ENCODE results near the gene DNAH12. TPM values are rescaled to one million over a fixed set of nuclear protein-coding genes. Genes with fewer than 3 reads are reported as not detected.
"Not testable (repeated sequence)": the region's sequence is repeated elsewhere in the genome, so short reads cannot be mapped to it uniquely, and the experiment has no call there.

The DNAH12 gene
- total RNA-seq, 1 donor from 2014 or later, result under 0.01 TPM

DNA sequence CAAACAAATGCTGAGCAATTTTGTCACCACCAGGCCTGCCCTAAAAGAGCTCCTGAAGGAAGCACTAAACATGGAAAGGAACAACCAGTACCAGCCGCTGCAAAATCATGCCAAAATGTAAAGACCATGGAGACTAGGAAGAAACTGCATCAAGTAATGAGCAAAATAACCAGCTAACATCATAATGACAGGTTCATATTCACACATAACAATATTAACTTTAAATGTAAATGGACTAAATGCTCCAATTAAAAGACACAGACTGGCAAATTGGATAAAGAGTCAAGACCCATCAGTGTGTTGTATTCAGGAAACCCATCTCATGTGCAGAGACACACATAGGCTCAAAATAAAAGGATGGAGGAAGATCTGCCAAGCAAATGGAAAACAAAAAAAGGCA lies 217.6 kb downstream of the DNAH12 start:
- DNase-seq (ENCODE audit: low read depth in 2 of 2), result not testable (repeated sequence)

DNA sequence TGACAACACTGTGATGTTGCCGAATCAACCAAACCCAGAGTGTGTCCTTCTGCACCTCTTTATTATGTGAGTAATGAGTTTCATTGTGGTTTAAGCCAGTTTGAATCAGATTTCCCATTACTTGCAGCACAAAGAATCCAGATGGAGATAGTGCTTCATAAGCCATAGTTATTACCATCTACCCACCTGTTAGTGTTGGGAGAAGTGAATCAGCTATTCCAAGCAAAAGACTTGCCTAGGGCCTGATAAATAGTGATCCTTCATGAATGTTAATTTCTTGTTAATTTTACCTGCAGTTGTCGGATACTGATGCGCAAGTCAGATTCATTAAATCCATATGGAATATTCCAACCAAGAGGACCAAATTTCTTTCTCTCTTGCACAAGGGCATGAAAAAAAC lies 229.9 kb downstream of the DNAH12 start:
- DNase-seq (ENCODE audit: low read depth in 2 of 2), result no peak

DNA sequence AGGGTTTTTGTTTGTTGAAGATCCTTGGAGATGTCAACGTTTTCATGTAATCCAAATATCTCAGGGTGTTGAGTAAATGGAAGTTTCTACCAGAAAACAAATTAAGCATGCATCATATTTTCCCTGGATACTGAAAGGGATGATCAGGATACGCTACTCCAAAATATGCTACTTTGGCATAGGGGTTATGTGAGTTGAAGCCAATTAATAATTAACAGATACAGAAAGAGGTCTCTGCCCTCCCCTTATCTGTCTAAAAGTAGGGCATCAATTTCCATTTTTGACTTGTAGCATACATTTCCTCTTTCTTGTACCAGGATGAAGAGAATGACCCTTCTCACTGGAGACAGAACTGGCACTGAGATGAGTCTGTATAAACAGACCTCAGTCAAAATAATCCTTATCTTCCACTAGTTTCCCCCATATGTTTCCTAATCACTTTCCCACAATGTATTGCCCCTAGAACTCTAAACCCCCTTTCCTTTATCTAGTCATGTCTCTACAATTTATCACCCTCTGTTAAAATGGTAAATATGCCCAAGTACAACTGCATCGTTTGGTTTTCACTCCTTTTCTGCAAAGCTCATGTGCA lies 234.3 kb downstream of the DNAH12 start:
- DNase-seq (ENCODE audit: low read depth in 2 of 2), result peak in 1 of 2 donors; percentile 82

DNA sequence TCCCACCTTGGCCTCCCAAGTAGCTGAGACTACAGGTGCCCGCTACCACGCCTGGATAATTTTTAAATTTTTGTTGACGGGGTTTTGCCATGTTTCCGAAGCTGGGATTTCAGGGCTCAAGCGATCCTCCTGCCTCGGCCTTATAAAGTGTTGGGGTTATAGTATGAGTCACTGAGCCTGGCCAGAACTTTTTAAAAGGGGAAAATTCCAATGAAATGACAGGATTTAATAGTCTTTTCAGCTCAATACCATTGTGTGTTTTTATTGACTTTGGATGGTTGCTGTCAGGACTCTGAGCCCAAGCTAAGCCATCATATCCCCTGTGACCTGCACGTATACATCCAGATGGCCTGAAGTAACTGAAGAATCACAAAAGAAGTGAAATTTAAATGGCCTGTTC lies 240.6 kb downstream of the DNAH12 start:
- peak in 1 of 2 donors; percentile 36 for DNase-seq (ENCODE audit: low read depth in 2 of 2)

DNA sequence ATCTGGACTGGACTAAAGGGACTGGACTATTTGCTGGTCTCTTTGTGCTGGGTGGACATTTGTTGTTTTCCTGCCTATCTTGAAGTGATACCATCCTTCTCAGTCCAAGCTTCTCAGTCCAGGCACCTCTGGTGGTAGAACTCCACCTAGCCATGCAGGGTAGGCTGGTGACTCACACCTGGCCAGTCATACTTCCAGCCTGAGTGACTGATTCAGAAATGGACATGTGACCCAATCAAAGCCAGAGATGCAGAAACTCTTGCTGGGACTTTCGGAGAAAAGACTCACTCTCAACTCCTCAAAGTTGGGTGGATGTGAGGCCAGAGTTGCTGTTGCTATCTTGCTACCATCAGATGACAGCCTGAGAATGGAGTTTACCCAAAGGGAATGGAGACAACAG lies 246.1 kb downstream of the DNAH12 start:
- DNase-seq (ENCODE audit: low read depth in 2 of 2), result peak in 1 of 2 donors; percentile 13

DNA sequence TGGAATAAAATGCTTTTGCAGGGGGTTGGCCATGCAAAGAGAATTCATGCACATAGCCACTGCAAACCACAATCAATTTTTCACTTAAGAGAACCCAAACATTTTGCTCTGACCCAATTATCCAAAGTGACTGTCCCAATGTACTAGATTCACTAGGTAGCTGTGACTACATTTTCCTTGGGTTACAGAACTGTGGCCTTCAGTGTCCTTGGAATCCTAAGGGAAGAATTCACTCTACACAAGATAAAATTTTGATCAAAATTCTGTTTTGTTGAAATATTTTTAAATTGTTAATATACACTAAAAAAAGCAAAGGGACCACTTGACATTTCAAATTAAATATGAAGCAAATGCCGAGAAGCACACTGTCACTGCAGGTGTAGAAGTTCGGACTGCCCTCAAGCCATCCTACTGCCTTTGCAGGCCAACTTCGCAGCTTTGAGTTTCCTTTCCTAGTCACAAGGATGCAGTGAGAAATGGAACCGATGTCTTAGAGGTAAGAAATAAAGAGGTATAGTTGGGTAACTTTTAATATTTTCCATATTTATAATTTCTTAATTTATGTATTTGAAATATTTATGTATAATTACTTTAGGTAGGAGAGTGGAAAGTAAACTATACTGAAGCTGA lies 251.1 kb downstream of the DNAH12 start:
- DNase-seq (ENCODE audit: low read depth in 2 of 2), result no peak

DNA sequence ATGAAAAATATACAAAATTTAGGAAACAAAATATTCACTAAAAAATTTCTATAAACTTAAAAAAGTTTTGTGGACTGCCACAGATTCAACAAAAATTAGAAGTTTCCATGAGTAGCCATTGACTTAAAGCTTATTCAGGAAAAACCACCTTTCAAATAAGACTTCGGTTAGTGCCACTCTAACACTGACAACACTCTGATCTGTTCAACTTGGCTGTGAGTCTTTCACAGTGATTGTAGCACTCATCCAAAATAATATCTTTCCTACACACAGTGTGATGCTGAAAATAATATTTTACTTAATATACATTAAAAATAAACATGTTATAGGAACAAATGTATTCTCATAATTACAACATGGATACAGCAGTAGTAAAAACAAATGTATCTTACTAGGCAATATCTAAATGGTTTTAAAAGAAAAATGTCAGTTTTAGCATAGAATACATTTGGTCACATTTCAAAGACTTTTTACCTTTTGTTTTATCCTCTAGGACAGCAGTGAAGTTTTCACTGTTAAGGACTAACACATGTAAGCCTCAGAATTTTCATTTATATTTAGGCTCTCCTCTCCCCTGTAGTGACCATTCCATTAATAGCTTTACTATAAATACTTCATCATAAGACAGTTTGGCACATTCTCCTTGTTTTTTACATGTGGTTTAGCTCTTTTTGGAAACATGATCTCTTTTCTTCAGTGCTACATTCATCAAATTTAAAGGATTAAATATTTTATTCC lies 251.8 kb downstream of the DNAH12 start, which contains the start of gene ASB14:
ASB14 (minus strand) TSS at position 527 of the 738 bp plus-strand sequence. CDS start 652 bp downstream, outside the sequence.
- no peak for DNase-seq (ENCODE audit: low read depth in 2 of 2)

DNA sequence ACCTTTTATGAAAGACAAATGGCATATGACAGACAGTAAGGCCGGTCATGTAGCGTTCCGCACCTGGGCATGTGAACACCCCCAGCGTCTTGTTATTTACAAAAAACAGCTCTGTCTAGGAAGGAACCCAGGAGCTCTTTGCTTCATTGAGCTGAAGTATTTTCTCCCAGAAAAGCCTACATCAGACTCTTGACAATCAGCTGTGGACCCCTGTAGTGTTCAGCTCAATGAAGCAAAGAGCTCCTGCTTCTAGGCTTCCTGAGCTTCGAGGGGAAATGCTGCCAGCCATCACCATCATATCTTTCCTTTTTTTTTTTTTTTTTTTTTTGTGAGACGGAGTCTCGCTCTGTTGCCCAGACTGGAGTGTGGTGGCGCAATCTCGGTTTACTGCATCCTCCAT lies 255.7 kb downstream of the DNAH12 start:
- no peak for DNase-seq (ENCODE audit: low read depth in 2 of 2)

DNA sequence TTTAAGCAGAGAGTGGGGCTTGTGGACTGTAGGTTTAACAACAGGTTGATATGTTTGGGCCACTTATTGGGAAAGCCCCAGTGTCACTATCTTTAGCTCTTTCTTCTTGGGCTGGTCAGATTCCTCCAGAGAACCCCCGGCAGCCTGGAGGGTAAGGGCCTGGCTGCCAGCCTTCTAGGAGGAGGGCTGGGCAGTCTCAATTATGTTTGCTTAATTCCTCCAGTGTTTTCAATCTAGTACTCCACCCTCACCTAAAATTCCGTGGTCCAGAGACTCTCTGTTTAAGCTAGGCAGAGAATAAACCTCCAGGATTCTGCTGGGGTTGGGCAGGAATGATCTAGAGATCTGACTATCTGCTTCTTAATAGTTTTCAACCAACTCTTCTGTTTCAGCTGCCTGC lies 256.9 kb downstream of the DNAH12 start:
- no peak for DNase-seq (ENCODE audit: low read depth in 2 of 2)

DNA sequence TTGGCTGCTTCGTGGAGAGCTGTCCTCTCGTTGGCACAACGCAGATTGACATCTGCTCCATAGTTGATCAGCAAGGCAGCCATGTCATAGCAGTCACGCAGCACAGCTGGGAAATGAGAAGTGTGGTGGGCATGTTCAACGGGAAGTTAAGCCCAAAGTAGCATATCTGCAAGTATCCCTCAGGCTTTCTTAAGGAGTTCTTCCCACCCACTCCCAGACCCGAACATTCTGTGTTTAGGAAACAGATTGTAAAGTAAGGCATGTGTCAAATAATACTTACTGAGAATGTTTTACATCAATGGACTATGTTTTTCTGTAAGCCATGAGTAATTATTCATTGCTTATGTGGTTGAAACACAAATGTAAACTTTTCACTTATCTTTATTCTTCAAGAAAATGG lies 260.8 kb downstream of the DNAH12 start:
- DNase-seq (ENCODE audit: low read depth in 2 of 2), result no peak

DNA sequence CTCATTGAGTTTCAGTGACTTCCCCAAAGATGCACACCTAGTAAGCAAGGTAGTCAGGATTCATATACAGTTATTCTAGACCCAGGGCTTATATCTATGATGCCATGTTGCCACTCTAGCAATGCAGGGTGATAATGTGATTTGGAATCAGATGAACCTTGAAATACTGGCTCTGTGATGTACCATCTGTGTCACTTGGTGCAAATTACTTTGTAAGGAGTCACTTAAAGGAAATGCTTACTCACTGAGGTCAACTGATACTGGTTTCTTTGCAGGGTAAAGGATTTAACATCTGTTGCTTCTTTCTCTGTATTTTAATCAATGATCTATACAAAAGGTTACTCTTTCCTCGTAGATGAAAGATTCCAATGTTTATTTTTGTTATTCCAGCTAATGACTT lies 262.4 kb downstream of the DNAH12 start:
- peak in 1 of 2 donors; percentile 27 for DNase-seq (ENCODE audit: low read depth in 2 of 2)

DNA sequence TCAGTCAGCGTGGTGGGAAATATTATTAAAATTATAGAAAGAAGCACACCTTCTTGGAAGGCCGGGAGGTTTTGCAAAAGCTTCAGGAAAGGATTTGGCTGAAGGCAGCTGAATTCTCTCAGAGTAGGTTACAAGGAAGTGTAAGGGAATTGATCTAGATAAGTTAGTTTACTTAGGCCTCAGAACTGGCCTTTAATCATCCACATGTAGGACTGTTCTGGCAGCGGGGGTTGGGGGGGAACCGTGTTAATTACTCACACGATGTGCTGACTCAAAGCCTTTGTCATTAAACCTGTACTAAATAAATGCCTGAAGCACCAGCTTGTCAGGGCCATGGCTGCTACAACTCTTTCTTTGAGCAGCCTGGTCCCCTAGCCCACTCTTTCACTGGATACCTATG lies 264.5 kb downstream of the DNAH12 start:
- no peak for DNase-seq (ENCODE audit: low read depth in 2 of 2)

DNA sequence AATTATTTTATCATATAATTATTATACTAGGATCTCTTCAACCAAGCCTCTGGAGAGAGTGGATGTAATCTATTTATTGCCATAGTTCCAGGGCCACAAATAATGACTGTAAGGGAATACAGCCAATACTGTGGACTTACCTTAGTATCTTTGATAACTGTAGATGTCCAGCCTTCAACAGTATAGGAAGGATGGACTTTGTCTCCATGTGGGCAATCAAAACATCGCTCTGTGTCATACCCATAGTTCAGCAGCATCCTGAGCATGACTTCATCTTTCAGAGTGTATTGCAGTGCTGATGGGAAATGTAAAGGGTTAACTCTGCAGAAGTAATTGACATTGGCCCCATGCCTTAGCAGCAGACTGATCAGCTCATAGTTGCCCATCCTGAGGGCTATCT lies 265.9 kb downstream of the DNAH12 start:
- peak; percentile 3 to 21 for DNase-seq (ENCODE audit: low read depth in 2 of 2)

DNA sequence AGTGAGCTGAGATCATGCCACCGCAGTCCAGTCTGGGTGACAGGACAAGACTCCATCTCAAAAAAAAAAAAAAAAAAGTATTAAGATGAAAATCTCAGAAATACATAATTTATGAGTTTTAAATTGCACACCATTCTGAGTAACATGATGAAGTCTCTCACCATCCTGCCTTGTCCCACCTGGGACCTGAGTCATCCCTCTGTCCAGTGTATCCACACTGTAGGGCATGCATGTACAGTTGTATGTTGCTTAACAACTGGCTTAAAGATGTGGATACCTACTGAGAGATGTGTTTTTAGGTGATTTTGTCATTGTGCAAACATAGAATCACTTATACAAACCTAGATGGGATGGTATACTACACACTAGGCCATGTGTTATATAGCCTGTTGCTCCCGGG lies 268.8 kb downstream of the DNAH12 start:
- no peak for DNase-seq (ENCODE audit: low read depth in 2 of 2)

DNA sequence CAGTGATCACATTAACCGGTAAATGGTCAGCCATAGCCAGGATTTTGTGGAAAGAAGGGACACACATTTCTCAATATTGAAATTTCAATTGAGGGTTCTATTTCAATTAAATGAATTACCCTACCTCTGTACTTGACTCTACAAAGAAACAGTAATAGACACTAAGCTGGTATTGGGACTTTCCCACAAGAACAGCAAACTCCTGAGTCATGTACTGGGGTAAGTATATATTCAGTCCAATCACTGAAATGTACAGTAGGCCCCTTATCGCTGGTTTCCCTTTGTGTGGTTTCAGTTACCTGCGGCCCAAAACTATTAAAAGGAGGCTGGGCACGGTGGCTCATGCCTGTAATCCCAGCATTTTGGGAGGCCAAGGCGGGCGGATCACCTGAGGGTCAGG lies 269.3 kb downstream of the DNAH12 start:
- no peak for DNase-seq (ENCODE audit: low read depth in 2 of 2)

DNA sequence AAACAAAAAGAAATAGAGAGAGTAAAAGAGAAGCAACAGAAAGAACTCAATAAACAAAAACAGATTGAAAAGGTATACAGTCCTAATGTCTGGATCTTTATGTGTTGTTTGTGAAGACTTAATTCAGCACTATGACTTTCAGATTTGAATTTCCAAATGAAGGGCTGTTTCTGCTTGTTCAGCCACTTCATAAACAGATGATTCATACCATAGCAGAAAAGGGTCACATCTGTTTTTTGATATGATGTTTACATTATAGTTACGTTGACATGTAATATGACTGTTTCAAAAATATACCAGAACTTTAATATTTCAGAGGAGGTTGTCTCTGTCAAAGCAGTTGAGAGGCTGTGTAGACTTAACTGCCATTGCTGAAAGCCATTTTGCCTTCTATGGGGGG lies 275.7 kb downstream of the DNAH12 start:
- DNase-seq (ENCODE audit: low read depth in 2 of 2), result peak in 1 of 2 donors; percentile 26

DNA sequence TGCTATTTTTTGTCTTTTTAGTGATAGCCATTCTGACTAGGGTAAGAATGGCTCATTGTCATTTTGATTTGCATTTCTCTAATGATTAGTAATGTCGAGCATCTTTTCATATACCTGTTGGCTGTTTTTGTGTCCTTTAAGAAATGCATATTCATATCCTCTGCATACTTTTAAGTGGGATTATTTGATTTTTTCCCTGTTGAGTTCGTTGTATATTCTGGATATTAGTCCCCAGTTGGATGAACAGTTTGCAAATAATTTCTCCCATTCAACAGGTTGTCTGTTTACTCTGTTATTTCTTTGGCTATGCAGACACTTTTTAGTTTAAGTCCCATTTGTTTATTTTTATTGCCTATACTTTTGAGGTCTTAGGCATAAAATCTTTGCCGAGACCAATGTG lies 282.2 kb downstream of the DNAH12 start:
- DNase-seq (ENCODE audit: low read depth in 2 of 2), result no peak

DNA sequence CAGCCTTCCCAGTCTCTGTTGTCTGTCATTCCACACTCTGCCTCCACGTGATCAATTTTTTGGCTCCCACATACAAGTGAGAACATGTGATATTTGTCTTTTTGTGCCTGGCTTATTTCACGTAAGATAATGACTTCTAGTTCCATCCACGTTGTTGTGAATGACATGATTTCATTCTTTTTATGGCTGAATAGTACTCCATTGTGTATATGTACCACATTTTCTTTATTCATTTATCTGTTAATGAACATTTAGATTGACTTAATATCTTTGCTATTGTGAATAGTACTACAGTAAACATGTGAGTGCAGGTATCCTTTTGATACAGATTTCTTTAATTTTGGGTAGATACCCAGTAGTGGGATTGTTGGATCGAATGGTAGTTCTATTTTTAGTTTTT lies 283.0 kb downstream of the DNAH12 start:
- no peak for DNase-seq (ENCODE audit: low read depth in 2 of 2)

DNA sequence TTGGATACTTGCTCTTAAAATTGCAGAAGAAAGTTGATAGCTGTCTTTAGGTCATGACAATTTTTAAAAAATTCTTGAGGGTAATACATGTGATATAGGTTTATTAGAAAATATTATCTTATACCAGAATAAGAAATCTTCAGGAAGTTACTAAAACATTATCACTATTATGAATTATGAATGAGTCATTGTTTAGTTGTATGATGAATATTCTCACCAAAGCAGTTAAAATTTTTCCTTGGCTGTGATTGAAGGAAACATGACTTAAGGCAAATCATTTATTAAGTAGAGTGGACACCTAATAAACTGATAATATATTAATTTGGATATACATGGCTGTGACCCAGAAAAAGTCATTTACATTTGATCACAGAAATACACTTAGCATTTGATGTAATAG lies 286.5 kb downstream of the DNAH12 start:
- DNase-seq (ENCODE audit: low read depth in 2 of 2), result peak in 1 of 2 donors; percentile 13

DNA sequence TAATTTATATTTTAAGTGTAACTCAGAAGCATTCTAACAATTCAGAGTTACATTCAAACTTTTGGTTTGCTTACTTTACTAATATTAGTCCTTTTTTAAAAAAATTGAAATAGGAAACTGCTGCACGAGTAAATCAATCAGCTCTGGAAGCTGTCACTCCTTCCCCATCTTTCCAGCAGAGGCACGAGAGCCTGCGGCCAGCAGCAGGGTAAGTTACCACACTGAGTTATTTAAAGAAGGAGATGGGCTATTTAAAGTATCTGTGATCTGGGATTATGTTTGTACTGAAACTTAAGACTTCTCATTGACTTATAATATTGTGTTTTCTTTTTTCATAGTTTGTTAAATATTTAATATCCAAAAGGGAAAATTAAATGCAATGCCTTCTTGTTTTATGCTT lies 287.3 kb downstream of the DNAH12 start:
- DNase-seq (ENCODE audit: low read depth in 2 of 2), result peak in 1 of 2 donors; percentile 12

DNA sequence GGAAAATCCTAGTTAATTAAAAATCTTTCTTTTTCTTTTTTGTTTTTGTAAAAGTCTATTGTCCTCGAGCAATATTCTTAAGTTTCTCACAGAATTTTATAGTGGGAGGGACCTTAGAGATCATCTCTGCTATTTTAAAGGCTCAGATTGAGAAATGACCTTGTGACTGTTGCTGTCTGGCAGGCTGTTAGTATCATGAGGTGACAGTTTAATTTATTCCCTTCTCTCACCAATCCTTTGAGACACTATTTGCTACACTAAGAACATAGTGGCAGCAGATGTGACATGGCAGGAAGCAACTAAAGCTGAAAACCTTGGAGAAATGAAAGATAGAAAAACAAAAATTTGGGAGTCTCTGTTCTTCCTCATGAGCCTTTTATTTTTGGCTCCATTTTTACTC lies 291.7 kb downstream of the DNAH12 start:
- DNase-seq (ENCODE audit: low read depth in 2 of 2), result no peak

DNA sequence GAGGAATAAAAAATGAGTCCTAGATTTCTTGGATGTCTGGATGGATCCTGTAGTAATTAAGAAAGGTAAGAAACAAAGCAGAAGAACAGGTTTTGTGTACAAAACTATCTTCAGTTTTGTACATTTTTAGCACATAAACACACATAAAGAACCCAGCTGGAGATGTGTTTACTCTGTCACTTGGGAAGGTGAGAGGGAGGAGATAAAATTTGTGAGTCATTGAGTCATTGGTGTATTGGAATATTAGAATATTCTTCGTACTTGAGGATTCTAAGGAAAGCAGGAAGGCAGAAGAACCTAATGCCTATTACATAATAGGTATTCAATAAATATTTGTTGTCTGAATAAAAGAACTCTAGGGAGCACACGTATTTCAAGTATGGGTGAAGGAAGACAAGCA lies 299.2 kb downstream of the DNAH12 start:
- DNase-seq (ENCODE audit: low read depth in 2 of 2), result no peak

Measured in lung microvascular endothelial cell (primary cell).